B cell (primary cell): ENCODE measurements around the gene NFIC. TPM values are rescaled to one million over a fixed set of nuclear protein-coding genes. Genes with fewer than 3 reads are reported as not detected.

Experiments
- ATAC-seq: fragments of 200-7000 bp; cut with Tn5 transposase; one replicate; pipeline ENCODE4 v1.10.0; 2021; ENCODE audit warnings: low read depth, mild to moderate bottlenecking, moderate number of reproducible peaks, moderate library complexity
- CTCF ChIA-PET: fragments of 350-600 bp; sonication (Branson Sonifier 250); formaldehyde crosslinking; loops from one replicate; lab custom pipeline; 2021; ENCODE audit warnings: antibody characterized with exemption, inconsistent platforms; lab: Charles Lee
- POLR2A ChIA-PET: fragments of 350-600 bp; sonication (Branson Sonifier 250); formaldehyde crosslinking; loops from one replicate; lab custom pipeline; 2021; ENCODE audit warnings: antibody characterized with exemption; lab: Charles Lee
- DNase-seq: peaks from one replicate; pipeline ENCODE4 v3.0.0; 2013
- H2AFZ ChIP-seq: 2 replicates; pipeline ENCODE4 v1.6.1; 2012; ENCODE audit warnings: mild to moderate bottlenecking, low read depth, low read length; ENCODE audit not compliant: insufficient read depth, poor library complexity, severe bottlenecking
- H3K27ac ChIP-seq, 2 donors: 1 replicate in 1 of 2; 2 replicates in 1 of 2; pipeline ENCODE4 v1.5.1; 2012 to 2013; ENCODE audit warnings: low read length in 2 of 2, mild to moderate bottlenecking in 2 of 2, moderate library complexity in 1 of 2
- H3K27me3 ChIP-seq, 4 experiments: fragments of 200-600 bp in 1 of 4; sonication (generic) in 1 of 4; replicated peaks in 1 of 4; 1 replicate in 2 of 4; 2 replicates in 2 of 4; pipeline versions ENCODE4 v1.6.1 to v1.7.0; 2013 to 2016; ENCODE audit warnings: low read length in 3 of 4, mild to moderate bottlenecking in 2 of 4, mixed read lengths in 1 of 4, moderate library complexity in 1 of 4; ENCODE audit not compliant: insufficient read depth in 4 of 4, control insufficient read depth in 3 of 4; ENCODE audit errors: control extremely low read depth in 1 of 4
- H3K36me3 ChIP-seq, 2 experiments: replicated peaks in 1 of 2; 1 replicate in 1 of 2; 2 replicates in 1 of 2; pipeline versions ENCODE4 v1.6.1 to v1.7.1; 2013; ENCODE audit warnings: low read length in 1 of 2; ENCODE audit not compliant: insufficient read depth in 2 of 2, control insufficient read depth in 1 of 2; ENCODE audit errors: control extremely low read depth in 1 of 2, extremely low read depth in 1 of 2
- H3K4me1 ChIP-seq, 2 donors: fragments of 200-600 bp in 1 of 2; sonication (generic) in 1 of 2; 1 replicate in 1 of 2; 2 replicates in 1 of 2; pipeline versions ENCODE4 v1.5.1 to v1.6.1; 2013 to 2017; ENCODE audit warnings: low read length in 2 of 2; ENCODE audit not compliant: control insufficient read depth in 2 of 2, insufficient read depth in 2 of 2
- H3K4me2 ChIP-seq: replicated peaks from 2 replicates; pipeline ENCODE3; 2012; ENCODE audit warnings: mild to moderate bottlenecking, low read depth, low read length; ENCODE audit not compliant: poor library complexity, severe bottlenecking
- H3K4me3 ChIP-seq, 5 experiments: fragments of 200-600 bp in 1 of 5; sonication (generic) in 1 of 5; 1 replicate in 3 of 5; 2 replicates in 2 of 5; pipeline versions ENCODE4 v1.5.1 to v1.7.0; 2011 to 2016; ENCODE audit warnings: low read length in 4 of 5, mild to moderate bottlenecking in 4 of 5, low read depth in 2 of 5, control low read depth in 1 of 5, moderate library complexity in 1 of 5; ENCODE audit not compliant: insufficient read depth in 1 of 5; ENCODE audit errors: control extremely low read depth in 1 of 5, extremely low read depth in 1 of 5
- H3K79me2 ChIP-seq: fragments of 200-600 bp; sonication (generic); one replicate; pipeline ENCODE4 v1.6.0; 2016; ENCODE audit warnings: low read length; ENCODE audit not compliant: control insufficient read depth, insufficient read depth
- H3K9ac ChIP-seq: fragments of 200-600 bp; sonication (generic); 2 replicates; pipeline ENCODE4 v1.6.1; 2017; ENCODE audit warnings: mild to moderate bottlenecking, low read length, moderate library complexity
- H3K9me3 ChIP-seq, 3 donors: one replicate each; pipeline versions ENCODE4 v1.6.1 to v1.7.1; 2013; ENCODE audit warnings: low read length in 2 of 3; ENCODE audit not compliant: control insufficient read depth in 2 of 3, insufficient read depth in 1 of 3; ENCODE audit errors: control extremely low read depth in 1 of 3
- H4K20me1 ChIP-seq: 2 replicates; pipeline ENCODE4 v1.6.0; 2012; ENCODE audit warnings: mild to moderate bottlenecking, low read length; ENCODE audit not compliant: insufficient read depth, control insufficient read depth, poor library complexity, severe bottlenecking
- H3K27ac Mint-ChIP-seq: one replicate; pipeline ENCODE4 v1.8.0; 2021; ENCODE audit warnings: mixed read lengths
- H3K27me3 Mint-ChIP-seq: one replicate; pipeline ENCODE4 v1.8.0; 2021; ENCODE audit warnings: mixed read lengths
- H3K4me1 Mint-ChIP-seq: one replicate; pipeline ENCODE4 v1.8.0; 2021; ENCODE audit warnings: mixed read lengths
- H3K4me3 Mint-ChIP-seq: one replicate; pipeline ENCODE4 v1.8.0; 2021; ENCODE audit warnings: mixed read lengths
- H3K9me3 Mint-ChIP-seq: one replicate; pipeline ENCODE4 v1.8.0; 2022; ENCODE audit warnings: mixed read lengths; ENCODE audit not compliant: insufficient read depth
- CTCF ChIP-seq: fragments of 200-600 bp; IDR thresholded peaks from one replicate; pipeline ENCODE4 v1.8.0; 2022; ENCODE audit warnings: antibody characterized with exemption, mild to moderate bottlenecking
- EZH2 ChIP-seq: IDR thresholded peaks from 2 replicates; pipeline ENCODE4 v1.6.1; 2012; ENCODE audit warnings: borderline replicate concordance, low read depth, mild to moderate bottlenecking, moderate library complexity, low read length; ENCODE audit not compliant: insufficient read depth, poor library complexity, severe bottlenecking
- WGBS: methylation state at CpG from one replicate; pipeline ENCODE4 v1.1.5; 2013; ENCODE audit warnings: missing lambda C conversion rate; ENCODE audit not compliant: insufficient coverage; 5-methylcytosine and 5-hydroxymethylcytosine counted together
- intact Hi-C: fragments of 100-400 bp; cut with micrococcal nuclease; formaldehyde crosslinking; loops from one replicate; pipeline ENCODE4 v1.10.0; 2022
- polyA plus RNA-seq: library from polyadenylated mRNA; depleted of rRNA; stranded (reverse); fragments of >200 nt; gene quantifications from 2 replicates; pipeline ENCODE4 v1.2.3, GENCODE V29; 2012
- total RNA-seq, 2 donors: library from RNA; stranded (reverse); fragments of 120-200 nt in 1 of 2; gene quantifications; 1 replicate in 1 of 2; 2 replicates in 1 of 2; pipeline versions ENCODE4 v1.2.3 to v1.2.4, GENCODE V29; 2013 to 2022

NFIC gene
- total and polyA plus RNA-seq, 2 donors (not counting 1 experiment from before 2014, with no cell fraction given), result 3.8 to 23.6 TPM

GRCh38 chr19:3340340-3340739, 26.0 kb upstream of the NFIC start:
- peaks cover 0 to 5% (median 0%) of the 10 kb centered on the region in 3 donors for H3K9me3 ChIP-seq
- Mint-ChIP-seq H3K4me3 (no peak overlapping the region), H3K27me3 (peaks cover 6% of the 10 kb centered on the region), H3K4me1 (peaks cover 6% of the 10 kb centered on the region), H3K9me3 (no peaks in the 10 kb centered on the region), H3K27ac (no peak overlapping the region)
- peaks cover 5 to 8% of the 10 kb centered on the region in 2 donors for H3K4me1 ChIP-seq
- no peak for ATAC-seq
- no peaks in the 10 kb centered on the region for H4K20me1 ChIP-seq
- 89% methylated on average over 11 of the region's 11 CpGs for WGBS
- H2AFZ ChIP-seq, result no peak overlapping the region
- H3K27me3 ChIP-seq, result peaks cover 0 to 29% (median 5%) of the 10 kb centered on the region in 4 experiments
- no peak for TF ChIP-seq CTCF
- TF ChIP-seq EZH2, result no peak
- H3K9ac ChIP-seq, result no peak overlapping the region
- no peak overlapping the region for H3K4me2 ChIP-seq
- no peaks in the 10 kb centered on the region for H3K36me3 ChIP-seq
- H3K27ac ChIP-seq, result no peak overlapping the region
- DNase-seq, result no peak
- ChIA-PET POLR2A (no interaction called here), CTCF (interaction anchor here (1.0 to 1.8 kb wide), 2 partner anchors 89 to 145 kb away, joined by 3 to 5 read pairs; no protein-coding TSS in a partner anchor)
- no peak overlapping the region for H3K4me3 ChIP-seq
- H3K79me2 ChIP-seq, result no peaks in the 10 kb centered on the region
- intact Hi-C loops, result no loop called here

GRCh38 chr19:3342246-3342645, 24.1 kb upstream of the NFIC start:
- peaks cover 6% of the 10 kb centered on the region for H3K4me1 Mint-ChIP-seq
- intact Hi-C loops, result no loop called here

More at GRCh38 chr19:3342246-3342645, 24.1 kb upstream of the NFIC start:
- H3K36me3 ChIP-seq, result no peaks in the 10 kb centered on the region
- ATAC-seq (no peak), DNase-seq (no peak)
- H3K4me3 ChIP-seq, result no peak overlapping the region
- Mint-ChIP-seq H3K27ac (no peak overlapping the region), H3K9me3 (no peaks in the 10 kb centered on the region), H3K4me3 (no peak overlapping the region), H3K27me3 (peaks cover 2% of the 10 kb centered on the region)
- H3K4me1 ChIP-seq, result peaks cover 5 to 8% of the 10 kb centered on the region in 2 donors
- peaks cover 0 to 15% (median 2%) of the 10 kb centered on the region in 4 experiments for H3K27me3 ChIP-seq
- CTCF ChIA-PET, result interaction anchor here (1.4 to 1.6 kb wide), 3 partner anchors 87 to 143 kb away, joined by 3 to 15 read pairs (median 4); no protein-coding TSS in a partner anchor
- no peaks in the 10 kb centered on the region for H3K79me2 ChIP-seq
- H3K27ac ChIP-seq, result no peak overlapping the region
- POLR2A ChIA-PET, result no interaction called here
- no peaks in the 10 kb centered on the region for H4K20me1 ChIP-seq
- 94% methylated on average over 7 of the region's 9 CpGs for WGBS
- H3K9ac ChIP-seq, result no peak overlapping the region
- TF ChIP-seq CTCF (no peak), EZH2 (no peak)
- no peak overlapping the region for H3K4me2 ChIP-seq
- H3K9me3 ChIP-seq, result peaks cover 0 to 5% (median 0%) of the 10 kb centered on the region in 3 donors
- no peak overlapping the region for H2AFZ ChIP-seq
